ENCODE results near the gene FAM241A. TPM values are rescaled to one million over a fixed set of nuclear protein-coding genes. Genes with fewer than 3 reads are reported as not detected.

Gene FAM241A
- total RNA-seq, 1 experiment from 2014 or later: 10.9 TPM

DNA sequence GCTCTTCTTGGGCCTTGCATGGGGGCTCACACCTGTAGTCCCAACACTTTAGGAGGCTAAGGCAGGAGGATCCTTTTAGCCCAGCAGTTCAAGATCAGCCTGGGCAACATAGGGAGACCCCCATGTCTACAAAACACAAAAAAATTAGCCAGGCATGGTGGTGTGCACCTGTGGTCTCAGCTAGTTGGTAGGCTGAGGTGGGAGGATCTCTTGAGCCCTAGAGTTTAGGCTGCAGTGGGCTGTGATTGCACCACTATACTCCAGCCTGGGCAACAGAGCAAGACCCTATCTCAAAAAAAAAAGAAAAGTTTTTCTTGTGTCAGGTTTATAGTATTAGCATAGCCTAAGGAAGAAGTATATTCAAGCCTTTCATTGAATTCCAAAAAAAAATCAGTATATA lies 30.8 kb upstream of the FAM241A start:
- ChIA-PET CTCF (interaction anchor here (0.7 to 0.9 kb wide), 3 partner anchors 82 to 410 kb away, joined by 3 read pairs; partner anchors contain the start of gene AP1AR), POLR2A (interaction anchor here (0.6 to 2.5 kb wide), 5 partner anchors 12 to 205 kb away, joined by 3 to 12 read pairs (median 5); partner anchors contain the start of gene FAM241A)
- no peak overlapping the region for H3K27ac Mint-ChIP-seq (ENCODE audit: low read depth, unreplicated experiment)
- no TSS peak for BruUV-seq (replicated peaks)
- TF ChIP-seq, protein P1, sequence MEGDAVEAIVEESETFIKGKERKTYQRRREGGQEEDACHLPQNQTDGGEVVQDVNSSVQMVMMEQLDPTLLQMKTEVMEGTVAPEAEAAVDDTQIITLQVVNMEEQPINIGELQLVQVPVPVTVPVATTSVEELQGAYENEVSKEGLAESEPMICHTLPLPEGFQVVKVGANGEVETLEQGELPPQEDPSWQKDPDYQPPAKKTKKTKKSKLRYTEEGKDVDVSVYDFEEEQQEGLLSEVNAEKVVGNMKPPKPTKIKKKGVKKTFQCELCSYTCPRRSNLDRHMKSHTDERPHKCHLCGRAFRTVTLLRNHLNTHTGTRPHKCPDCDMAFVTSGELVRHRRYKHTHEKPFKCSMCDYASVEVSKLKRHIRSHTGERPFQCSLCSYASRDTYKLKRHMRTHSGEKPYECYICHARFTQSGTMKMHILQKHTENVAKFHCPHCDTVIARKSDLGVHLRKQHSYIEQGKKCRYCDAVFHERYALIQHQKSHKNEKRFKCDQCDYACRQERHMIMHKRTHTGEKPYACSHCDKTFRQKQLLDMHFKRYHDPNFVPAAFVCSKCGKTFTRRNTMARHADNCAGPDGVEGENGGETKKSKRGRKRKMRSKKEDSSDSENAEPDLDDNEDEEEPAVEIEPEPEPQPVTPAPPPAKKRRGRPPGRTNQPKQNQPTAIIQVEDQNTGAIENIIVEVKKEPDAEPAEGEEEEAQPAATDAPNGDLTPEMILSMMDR (IDR thresholded peaks at IDR 0.05; ENCODE audit: unreplicated experiment): no peak
- H3K4me1 Mint-ChIP-seq (ENCODE audit: insufficient read depth, unreplicated experiment): peaks cover 16% of the 10 kb centered on the region
- no peak overlapping the region for H3K4me3 Mint-ChIP-seq (ENCODE audit: unreplicated experiment)
- no peak for DNase-seq (ENCODE audit: unreplicated experiment)
- intact Hi-C loops (cut with micrococcal nuclease): loop anchor here (5.0 kb wide), 1 partner anchor 33 kb away; the partner anchor contains the start of gene FAM241A
- H3K36me3 Mint-ChIP-seq (ENCODE audit: insufficient read depth, unreplicated experiment): peaks cover 6% of the 10 kb centered on the region
- no peaks in the 10 kb centered on the region for H3K27me3 Mint-ChIP-seq (ENCODE audit: insufficient read depth, unreplicated experiment)
- peaks cover 2% of the 10 kb centered on the region for H3K9me3 Mint-ChIP-seq (ENCODE audit: unreplicated experiment)

DNA sequence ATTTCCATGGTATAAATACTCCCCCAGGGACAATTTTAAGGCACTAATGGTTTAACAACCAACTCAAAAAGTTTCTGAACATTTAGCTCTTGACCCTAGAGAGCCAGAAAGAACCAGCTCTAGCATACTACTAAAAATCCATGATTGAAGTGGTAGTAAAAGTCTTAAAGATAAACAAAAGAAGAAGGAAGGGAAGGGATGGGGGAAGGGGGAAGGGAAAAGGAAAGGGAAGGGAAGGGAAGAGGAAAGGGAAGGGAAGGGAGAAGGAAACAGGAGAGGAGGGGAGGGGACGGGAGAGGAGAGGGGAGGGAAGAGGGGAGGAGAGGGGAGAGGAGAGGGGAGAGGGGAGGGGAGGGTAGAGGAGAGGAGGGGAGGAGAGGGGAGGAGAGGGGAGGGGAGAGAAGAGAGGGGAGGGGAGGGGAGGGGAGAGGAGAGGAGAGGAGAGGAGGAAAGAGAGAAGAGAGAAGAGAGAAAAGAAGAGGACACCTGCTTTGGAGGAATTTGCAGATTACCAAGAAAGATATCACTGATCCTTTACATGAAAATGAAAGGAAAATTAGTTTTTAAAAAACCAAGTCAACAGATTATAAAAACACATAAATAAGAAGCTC lies 26.4 kb upstream of the FAM241A start:
- H3K36me3 Mint-ChIP-seq (ENCODE audit: insufficient read depth, unreplicated experiment): no peaks in the 10 kb centered on the region
- POLR2A ChIA-PET: interaction anchor here (0.7 to 1.3 kb wide), 3 partner anchors 8 to 95 kb away, joined by 3 to 4 read pairs (median 3); no protein-coding TSS in a partner anchor

DNA sequence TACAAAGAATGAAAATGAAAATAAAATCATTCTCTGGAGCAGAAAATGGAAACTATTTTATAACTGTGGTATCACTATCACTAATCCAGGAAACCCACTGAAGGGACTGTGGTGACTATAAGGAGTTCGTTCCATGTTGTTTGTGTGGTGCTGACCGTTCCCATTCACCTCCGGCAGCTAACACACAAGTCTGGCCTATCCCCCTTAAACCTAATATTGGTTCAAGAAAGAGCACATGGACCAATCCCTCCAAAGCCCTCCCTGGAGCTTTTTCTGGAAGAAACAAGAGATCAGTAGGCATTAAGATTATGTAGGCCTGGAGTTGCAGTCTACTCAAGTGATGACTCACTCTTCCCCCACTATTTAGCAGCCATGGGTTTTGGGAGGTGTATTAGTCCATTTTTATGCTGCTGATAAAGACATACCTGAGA lies 25.9 kb upstream of the FAM241A start:
- no peak overlapping the region for H3K4me3 Mint-ChIP-seq (ENCODE audit: unreplicated experiment)
- no peak for DNase-seq (ENCODE audit: unreplicated experiment)
- BruUV-seq (replicated peaks): no TSS peak
- intact Hi-C loops (cut with micrococcal nuclease): no loop called here
- TF ChIP-seq, protein P1 (IDR thresholded peaks at IDR 0.05; ENCODE audit: unreplicated experiment): no peak
- H3K4me1 Mint-ChIP-seq (ENCODE audit: insufficient read depth, unreplicated experiment): peaks cover 7% of the 10 kb centered on the region
- no peaks in the 10 kb centered on the region for H3K36me3 Mint-ChIP-seq (ENCODE audit: insufficient read depth, unreplicated experiment)
- no peaks in the 10 kb centered on the region for H3K27me3 Mint-ChIP-seq (ENCODE audit: insufficient read depth, unreplicated experiment)
- peaks cover 7% of the 10 kb centered on the region for H3K9me3 Mint-ChIP-seq (ENCODE audit: unreplicated experiment)
- CTCF ChIA-PET: interaction anchor here (0.6 to 0.9 kb wide), 2 partner anchors 56 to 71 kb away, joined by 3 read pairs; no protein-coding TSS in a partner anchor
- no peak overlapping the region for H3K27ac Mint-ChIP-seq (ENCODE audit: low read depth, unreplicated experiment)
- POLR2A ChIA-PET: interaction anchor here (1.3 kb wide), 1 partner anchor 20 kb away, joined by 4 read pairs; no protein-coding TSS in a partner anchor

More for the DNA sequence above, 26.4 kb upstream of the FAM241A start:
- H3K4me3 Mint-ChIP-seq (ENCODE audit: unreplicated experiment): no peak overlapping the region
- H3K27me3 Mint-ChIP-seq (ENCODE audit: insufficient read depth, unreplicated experiment): no peaks in the 10 kb centered on the region
- no peak for DNase-seq (ENCODE audit: unreplicated experiment)
- CTCF ChIA-PET: interaction anchor here (0.6 kb wide), 1 partner anchor 21 kb away, joined by 4 read pairs; no protein-coding TSS in a partner anchor
- no TSS peak for BruUV-seq (replicated peaks)
- H3K4me1 Mint-ChIP-seq (ENCODE audit: insufficient read depth, unreplicated experiment): peaks cover 7% of the 10 kb centered on the region
- no peak overlapping the region for H3K27ac Mint-ChIP-seq (ENCODE audit: low read depth, unreplicated experiment)
- TF ChIP-seq, protein P1 (IDR thresholded peaks at IDR 0.05; ENCODE audit: unreplicated experiment): no peak
- intact Hi-C loops (cut with micrococcal nuclease): no loop called here
- H3K9me3 Mint-ChIP-seq (ENCODE audit: unreplicated experiment): peaks cover 7% of the 10 kb centered on the region

DNA sequence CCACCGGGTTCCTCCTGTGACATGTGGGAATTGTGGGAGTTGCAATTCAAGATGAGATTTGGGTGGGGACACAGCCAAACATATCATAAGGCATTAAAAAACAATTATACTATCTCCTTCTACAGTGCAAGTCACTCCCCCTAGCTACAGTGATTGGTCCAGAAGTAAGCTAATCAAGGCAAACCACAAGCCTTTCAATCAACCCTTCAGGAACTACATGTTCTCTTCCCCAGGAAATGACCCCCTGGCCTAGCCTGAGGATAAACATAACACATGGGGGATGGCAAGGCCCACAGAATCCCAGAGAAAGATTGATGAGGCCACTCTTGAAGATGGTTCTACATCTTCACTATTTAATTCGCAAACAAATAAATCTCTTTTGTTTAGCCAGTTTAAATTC lies 25.2 kb upstream of the FAM241A start:
- DNase-seq (ENCODE audit: unreplicated experiment): no peak
- BruUV-seq (replicated peaks): no TSS peak
- Mint-ChIP-seq H3K36me3 (ENCODE audit: insufficient read depth, unreplicated experiment) (no peaks in the 10 kb centered on the region), H3K27ac (ENCODE audit: low read depth, unreplicated experiment) (no peak overlapping the region), H3K27me3 (ENCODE audit: insufficient read depth, unreplicated experiment) (no peaks in the 10 kb centered on the region), H3K9me3 (ENCODE audit: unreplicated experiment) (peaks cover 7% of the 10 kb centered on the region), H3K4me3 (ENCODE audit: unreplicated experiment) (no peak overlapping the region), H3K4me1 (ENCODE audit: insufficient read depth, unreplicated experiment) (peaks cover 7% of the 10 kb centered on the region)
- TF ChIP-seq, protein P1 (IDR thresholded peaks at IDR 0.05; ENCODE audit: unreplicated experiment): no peak
- ChIA-PET POLR2A (interaction anchor here (0.6 to 1.3 kb wide), 3 partner anchors 20 to 109 kb away, joined by 3 to 4 read pairs (median 3); no protein-coding TSS in a partner anchor), CTCF (interaction anchor here (0.6 to 0.9 kb wide), 2 partner anchors 55 to 70 kb away, joined by 3 read pairs; no protein-coding TSS in a partner anchor)
- intact Hi-C loops (cut with micrococcal nuclease): no loop called here
